Jurkat, Clone E6-1 (cell line): ENCODE results near the gene TFG.

Experiments
- DNase-seq: peaks from one replicate; pipeline ENCODE4 v3.0.0-alpha.2; 2011; ENCODE audit warnings: low read depth, low spot score
- H3K4me3 ChIP-seq: 2 replicates; pipeline ENCODE4 v1.5.1; 2011; ENCODE audit warnings: mild to moderate bottlenecking, low read length, control low read depth, moderate library complexity

TFG gene

GRCh38 chr3:100745617-100746016 is 36.3 kb downstream of the TFG start:
- DNase-seq = no peak
- no peak overlapping the region for H3K4me3 ChIP-seq

GRCh38 chr3:100746092-100746491 is 36.8 kb downstream of the TFG start:
- H3K4me3 ChIP-seq = no peak overlapping the region
- DNase-seq = no peak

GRCh38 chr3:100748220-100748619 is 38.9 kb downstream of the TFG start:
- no peak for DNase-seq
- H3K4me3 ChIP-seq = no peak overlapping the region

GRCh38 chr3:100748967-100749366 is 39.7 kb downstream of the TFG start:
- no peak for DNase-seq
- H3K4me3 ChIP-seq = no peak overlapping the region

- no peak for DNase-seq
- no peak overlapping the region for H3K4me3 ChIP-seq
These were observed 44.6 kb downstream of the TFG start for GRCh38 chr3:100753846-100754245.

- H3K4me3 ChIP-seq = no peak overlapping the region
- no peak for DNase-seq
These were observed 45.5 kb downstream of the TFG start for GRCh38 chr3:100754563-100755334.

GRCh38 chr3:100756441-100756840 is 47.1 kb downstream of the TFG start:
- no peak overlapping the region for H3K4me3 ChIP-seq
- DNase-seq = no peak

GRCh38 chr3:100759159-100759558 is 49.9 kb downstream of the TFG start:
- no peak overlapping the region for H3K4me3 ChIP-seq
- no peak for DNase-seq

- no peak overlapping the region for H3K4me3 ChIP-seq
- no peak for DNase-seq
These were observed 50.7 kb downstream of the TFG start for GRCh38 chr3:100759950-100760349.

GRCh38 chr3:100760377-100760776 is 51.1 kb downstream of the TFG start:
- no peak for DNase-seq
- no peak overlapping the region for H3K4me3 ChIP-seq

GRCh38 chr3:100761211-100761942 is 52.1 kb downstream of the TFG start:
- peak; percentile 26 for DNase-seq
- no peak overlapping the region for H3K4me3 ChIP-seq

- no peak overlapping the region for H3K4me3 ChIP-seq
- DNase-seq = no peak
These were observed 52.7 kb downstream of the TFG start for GRCh38 chr3:100761951-100762350.

GRCh38 chr3:100765437-100765975 is 56.2 kb downstream of the TFG start:
- DNase-seq = no peak
- H3K4me3 ChIP-seq = no peak overlapping the region

GRCh38 chr3:100766069-100766468 is 56.8 kb downstream of the TFG start:
- no peak overlapping the region for H3K4me3 ChIP-seq
- DNase-seq = no peak

GRCh38 chr3:100769693-100770092 is 60.4 kb downstream of the TFG start:
- H3K4me3 ChIP-seq = no peak overlapping the region
- DNase-seq = no peak

- H3K4me3 ChIP-seq = no peak overlapping the region
- DNase-seq = no peak
These were observed 65.9 kb downstream of the TFG start for GRCh38 chr3:100775226-100775625.

GRCh38 chr3:100775669-100776068 is 66.4 kb downstream of the TFG start:
- DNase-seq = no peak
- H3K4me3 ChIP-seq = no peak overlapping the region

- DNase-seq = no peak
- H3K4me3 ChIP-seq = no peak overlapping the region
These were observed 66.9 kb downstream of the TFG start for GRCh38 chr3:100776097-100776729.

- H3K4me3 ChIP-seq = no peak overlapping the region
- DNase-seq = no peak
These were observed 67.5 kb downstream of the TFG start for GRCh38 chr3:100776746-100777145.

GRCh38 chr3:100777271-100777670 is 68.0 kb downstream of the TFG start:
- DNase-seq = no peak
- no peak overlapping the region for H3K4me3 ChIP-seq
